ENCODE results near the gene SFXN3. TPM values are rescaled to one million over a fixed set of nuclear protein-coding genes. Genes with fewer than 3 reads are reported as not detected.
A peak's percentile ranks its signal among the peaks of the same experiment; 100 is the strongest.

SFXN3 gene
- total and polyA plus RNA-seq, 2 of the 13 experiments (the other 11 are each of a cell fraction or from before 2014, with no cell fraction given): 16.8 to 71.5 TPM

DNA sequence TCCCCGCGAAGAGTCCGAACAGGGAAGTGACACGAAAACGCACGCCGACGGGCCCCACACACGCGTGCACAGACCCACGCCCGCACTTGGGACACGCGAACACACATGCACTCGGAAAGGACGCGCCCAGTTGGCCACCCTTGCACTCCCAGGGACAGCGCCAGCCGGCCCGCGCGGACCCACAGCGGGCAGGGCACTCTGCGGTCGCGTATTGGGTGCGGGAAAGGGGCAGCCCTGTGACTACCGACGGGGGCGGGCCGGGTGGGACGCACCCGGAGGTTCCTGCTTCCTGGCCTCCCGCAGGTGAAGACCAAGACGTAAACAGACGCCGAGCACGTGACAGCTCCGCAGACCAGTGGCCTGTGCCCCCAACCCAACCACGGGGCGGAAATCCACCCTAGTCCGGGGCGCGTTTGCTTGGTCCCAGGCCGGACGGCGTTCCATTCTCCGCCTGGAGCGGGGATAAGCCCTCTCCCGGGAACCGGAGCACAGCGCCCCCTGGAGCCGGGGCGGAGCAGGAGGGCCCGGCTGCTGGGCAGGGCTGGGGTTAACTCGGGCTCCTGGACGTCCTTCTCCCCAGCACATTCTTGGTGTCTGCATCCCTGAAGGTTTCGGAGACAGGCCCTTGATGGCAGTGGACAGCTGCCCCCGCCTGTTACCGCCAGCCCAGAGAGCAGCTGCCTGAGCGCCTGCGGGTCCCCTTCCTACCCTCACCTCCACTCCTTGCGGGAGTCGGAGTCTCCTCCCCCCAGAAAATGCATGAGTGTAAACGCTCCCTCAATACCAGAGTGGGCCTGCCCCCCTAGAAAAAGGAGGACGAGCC lies 33.5 kb upstream of the SFXN3 start (continued):
- TF ChIP-seq, protein P1, sequence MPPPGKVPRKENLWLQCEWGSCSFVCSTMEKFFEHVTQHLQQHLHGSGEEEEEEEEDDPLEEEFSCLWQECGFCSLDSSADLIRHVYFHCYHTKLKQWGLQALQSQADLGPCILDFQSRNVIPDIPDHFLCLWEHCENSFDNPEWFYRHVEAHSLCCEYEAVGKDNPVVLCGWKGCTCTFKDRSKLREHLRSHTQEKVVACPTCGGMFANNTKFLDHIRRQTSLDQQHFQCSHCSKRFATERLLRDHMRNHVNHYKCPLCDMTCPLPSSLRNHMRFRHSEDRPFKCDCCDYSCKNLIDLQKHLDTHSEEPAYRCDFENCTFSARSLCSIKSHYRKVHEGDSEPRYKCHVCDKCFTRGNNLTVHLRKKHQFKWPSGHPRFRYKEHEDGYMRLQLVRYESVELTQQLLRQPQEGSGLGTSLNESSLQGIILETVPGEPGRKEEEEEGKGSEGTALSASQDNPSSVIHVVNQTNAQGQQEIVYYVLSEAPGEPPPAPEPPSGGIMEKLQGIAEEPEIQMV (CRISPR knock-in tag; IDR thresholded peaks at IDR 0.05; ENCODE audit: low read depth): no peak
- no peak for TF ChIP-seq TMF1 (CRISPR knock-in tag; IDR thresholded peaks at IDR 0.05; ENCODE audit: low read depth)
- peak; percentile 79 for TF ChIP-seq RXRA (CRISPR knock-in tag; IDR thresholded peaks at IDR 0.05)
- no peak for TF ChIP-seq ZFYVE20 (CRISPR knock-in tag; IDR thresholded peaks at IDR 0.05; ENCODE audit: borderline replicate concordance, low read depth)
- TF ChIP-seq, protein P2, sequence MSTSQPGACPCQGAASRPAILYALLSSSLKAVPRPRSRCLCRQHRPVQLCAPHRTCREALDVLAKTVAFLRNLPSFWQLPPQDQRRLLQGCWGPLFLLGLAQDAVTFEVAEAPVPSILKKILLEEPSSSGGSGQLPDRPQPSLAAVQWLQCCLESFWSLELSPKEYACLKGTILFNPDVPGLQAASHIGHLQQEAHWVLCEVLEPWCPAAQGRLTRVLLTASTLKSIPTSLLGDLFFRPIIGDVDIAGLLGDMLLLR (CRISPR knock-in tag; IDR thresholded peaks at IDR 0.05): no peak
- no peak for TF ChIP-seq SRSF4 (IDR thresholded peaks at IDR 0.05; ENCODE audit: low read depth, low read length, poor library complexity, severe bottlenecking)
- TF ChIP-seq, protein P3, sequence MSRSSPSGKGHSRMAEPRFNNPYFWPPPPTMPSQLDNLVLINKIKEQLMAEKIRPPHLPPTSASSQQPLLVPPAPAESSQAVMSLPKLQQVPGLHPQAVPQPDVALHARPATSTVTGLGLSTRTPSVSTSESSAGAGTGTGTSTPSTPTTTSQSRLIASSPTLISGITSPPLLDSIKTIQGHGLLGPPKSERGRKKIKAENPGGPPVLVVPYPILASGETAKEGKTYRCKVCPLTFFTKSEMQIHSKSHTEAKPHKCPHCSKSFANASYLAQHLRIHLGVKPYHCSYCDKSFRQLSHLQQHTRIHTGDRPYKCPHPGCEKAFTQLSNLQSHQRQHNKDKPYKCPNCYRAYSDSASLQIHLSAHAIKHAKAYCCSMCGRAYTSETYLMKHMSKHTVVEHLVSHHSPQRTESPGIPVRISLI (CRISPR knock-in tag; IDR thresholded peaks at IDR 0.05; ENCODE audit: borderline replicate concordance): no peak
- no peak for TF ChIP-seq ZNF549 (CRISPR knock-in tag; IDR thresholded peaks at IDR 0.05)
- TF ChIP-seq ZNF878 (CRISPR knock-in tag; IDR thresholded peaks at IDR 0.05): no peak
- no peak for TF ChIP-seq ZNF496 (CRISPR knock-in tag; IDR thresholded peaks at IDR 0.05; ENCODE audit: insufficient replicate concordance)
- no peak; the same call in 1 of the 2 replicates for TF ChIP-seq ZNF788 (CRISPR knock-in tag; IDR thresholded peaks at IDR 0.05; ENCODE audit: borderline replicate concordance)
- 0 out of 4 replicates have a peak, but pooled peaks of 1 of the 2 experiments have one; percentile 25 for TF ChIP-seq KLF16 (CRISPR knock-in tag; IDR thresholded peaks at IDR 0.05)
- TF ChIP-seq KLF11 (CRISPR knock-in tag; IDR thresholded peaks at IDR 0.05): peak; percentile 50; the same call in 1 of the 2 replicates
- TF ChIP-seq, protein P4, sequence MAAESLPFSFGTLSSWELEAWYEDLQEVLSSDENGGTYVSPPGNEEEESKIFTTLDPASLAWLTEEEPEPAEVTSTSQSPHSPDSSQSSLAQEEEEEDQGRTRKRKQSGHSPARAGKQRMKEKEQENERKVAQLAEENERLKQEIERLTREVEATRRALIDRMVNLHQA (CRISPR knock-in tag; IDR thresholded peaks at IDR 0.05): no peak
- TF ChIP-seq, protein P5, sequence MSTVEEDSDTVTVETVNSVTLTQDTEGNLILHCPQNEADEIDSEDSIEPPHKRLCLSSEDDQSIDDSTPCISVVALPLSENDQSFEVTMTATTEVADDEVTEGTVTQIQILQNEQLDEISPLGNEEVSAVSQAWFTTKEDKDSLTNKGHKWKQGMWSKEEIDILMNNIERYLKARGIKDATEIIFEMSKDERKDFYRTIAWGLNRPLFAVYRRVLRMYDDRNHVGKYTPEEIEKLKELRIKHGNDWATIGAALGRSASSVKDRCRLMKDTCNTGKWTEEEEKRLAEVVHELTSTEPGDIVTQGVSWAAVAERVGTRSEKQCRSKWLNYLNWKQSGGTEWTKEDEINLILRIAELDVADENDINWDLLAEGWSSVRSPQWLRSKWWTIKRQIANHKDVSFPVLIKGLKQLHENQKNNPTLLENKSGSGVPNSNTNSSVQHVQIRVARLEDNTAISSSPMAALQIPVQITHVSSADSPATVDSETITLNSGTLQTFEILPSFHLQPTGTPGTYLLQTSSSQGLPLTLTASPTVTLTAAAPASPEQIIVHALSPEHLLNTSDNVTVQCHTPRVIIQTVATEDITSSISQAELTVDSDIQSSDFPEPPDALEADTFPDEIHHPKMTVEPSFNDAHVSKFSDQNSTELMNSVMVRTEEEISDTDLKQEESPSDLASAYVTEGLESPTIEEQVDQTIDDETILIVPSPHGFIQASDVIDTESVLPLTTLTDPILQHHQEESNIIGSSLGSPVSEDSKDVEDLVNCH (CRISPR knock-in tag; IDR thresholded peaks at IDR 0.05): no peak
- TF ChIP-seq HOXD1 (CRISPR knock-in tag; IDR thresholded peaks at IDR 0.05): no peak
- TF ChIP-seq PAX8 (CRISPR knock-in tag; IDR thresholded peaks at IDR 0.05; ENCODE audit: borderline replicate concordance): no peak
- TF ChIP-seq RXRB (CRISPR knock-in tag; IDR thresholded peaks at IDR 0.05; ENCODE audit: borderline replicate concordance): peak; percentile 42; the same call in 1 of the 2 replicates
- peak; percentile 94; the same call in 1 of the 2 replicates for TF ChIP-seq DNMT1 (CRISPR knock-in tag; IDR thresholded peaks at IDR 0.05)
- TF ChIP-seq HMG20A (CRISPR knock-in tag; IDR thresholded peaks at IDR 0.05; ENCODE audit: borderline replicate concordance): no peak
- TF ChIP-seq ZNF264 (CRISPR knock-in tag; IDR thresholded peaks at IDR 0.05): peak; percentile 38; the same call in 1 of the 2 replicates
- TF ChIP-seq TSC22D2 (CRISPR knock-in tag; IDR thresholded peaks at IDR 0.05; ENCODE audit: borderline replicate concordance): peak; percentile 60; the same call in 1 of the 2 replicates
